Adipocyte (in vitro differentiated cells): ENCODE data around the gene PTPN5.
A peak's percentile ranks its signal among the peaks of the same experiment; 100 is the strongest.

Experiments
- DNase-seq: peaks from one replicate; pipeline ENCODE4 v3.0.0-alpha.2; 2015; ENCODE audit warnings: low read depth
- H3K27me3 ChIP-seq: replicated peaks from 2 replicates; pipeline ENCODE4 v1.7.0; 2013; ENCODE audit warnings: mild to moderate bottlenecking, low read length, moderate library complexity; ENCODE audit not compliant: control insufficient read depth, insufficient read depth
- H3K36me3 ChIP-seq: 2 replicates; pipeline ENCODE4 v1.7.0; 2013; ENCODE audit warnings: low read length, mild to moderate bottlenecking, moderate library complexity; ENCODE audit not compliant: control insufficient read depth, insufficient read depth, severe bottlenecking
- H3K4me1 ChIP-seq: 2 replicates; pipeline ENCODE4 v1.7.0; 2013; ENCODE audit warnings: mild to moderate bottlenecking, low read length, moderate library complexity; ENCODE audit not compliant: control insufficient read depth, insufficient read depth
- H3K4me3 ChIP-seq: 2 replicates; pipeline ENCODE4 v1.7.0; 2013; ENCODE audit warnings: mild to moderate bottlenecking, low read length, moderate library complexity
- H3K9ac ChIP-seq: 2 replicates; pipeline ENCODE4 v1.7.0; 2013; ENCODE audit warnings: mild to moderate bottlenecking, low read length, moderate library complexity
- H3K9me3 ChIP-seq: 2 replicates; pipeline ENCODE4 v1.7.0; 2013; ENCODE audit warnings: mild to moderate bottlenecking, low read length, moderate library complexity; ENCODE audit not compliant: control insufficient read depth

The PTPN5 gene

GRCh38 chr11:18754308-18754707 is 37.3 kb downstream of the PTPN5 start:
- H3K9ac ChIP-seq: no peak overlapping the region
- H3K36me3 ChIP-seq: no peaks in the 10 kb centered on the region
- no peaks in the 10 kb centered on the region for H3K9me3 ChIP-seq
- H3K4me1 ChIP-seq: peaks cover 7% of the 10 kb centered on the region
- no peak for DNase-seq
- no peak overlapping the region for H3K4me3 ChIP-seq
- H3K27me3 ChIP-seq: no peaks in the 10 kb centered on the region

- H3K36me3 ChIP-seq: no peaks in the 10 kb centered on the region
- peaks cover 7% of the 10 kb centered on the region for H3K4me1 ChIP-seq
- H3K9ac ChIP-seq: no peak overlapping the region
- H3K4me3 ChIP-seq: no peak overlapping the region
- no peak for DNase-seq
- H3K27me3 ChIP-seq: no peaks in the 10 kb centered on the region
- no peaks in the 10 kb centered on the region for H3K9me3 ChIP-seq
Observed at GRCh38 chr11:18752502-18752901, 39.1 kb downstream of the PTPN5 start.

GRCh38 chr11:18750944-18751343 is 40.7 kb downstream of the PTPN5 start:
- DNase-seq: no peak
- Histone ChIP-seq H3K4me1 (peaks cover 7% of the 10 kb centered on the region), H3K27me3 (no peaks in the 10 kb centered on the region), H3K9ac (no peak overlapping the region), H3K9me3 (no peaks in the 10 kb centered on the region), H3K36me3 (no peaks in the 10 kb centered on the region), H3K4me3 (no peak overlapping the region)

DNA sequence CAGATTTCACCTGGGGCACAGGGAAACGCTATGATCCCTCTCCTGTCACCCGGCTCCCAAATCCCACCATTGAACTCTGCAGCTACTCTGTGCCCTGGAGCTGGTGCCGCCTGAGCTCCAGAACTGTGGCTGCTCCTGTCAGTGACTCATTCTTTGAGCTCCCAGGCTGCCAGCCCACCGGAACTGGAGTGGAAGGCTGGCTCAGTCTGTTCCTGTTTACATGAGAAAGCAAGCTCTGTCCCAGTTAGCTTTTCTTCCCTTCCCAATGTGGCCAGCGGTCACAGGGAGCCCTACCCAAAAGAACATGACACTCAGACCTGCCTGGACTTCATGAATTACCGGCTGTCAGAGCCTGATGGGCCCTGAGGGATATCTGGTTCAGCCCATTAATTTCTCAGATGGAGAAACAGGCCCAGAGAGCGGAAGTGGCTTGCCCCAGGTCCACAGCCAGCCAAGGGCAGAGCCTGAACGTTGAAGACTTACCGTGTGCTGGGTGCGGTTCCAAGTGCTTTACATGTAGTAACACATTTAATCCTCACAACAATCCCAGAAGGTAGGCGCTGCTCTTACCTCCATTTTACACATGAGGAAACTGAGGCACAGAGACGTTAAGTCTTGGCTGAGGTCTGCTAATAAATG is 41.8 kb downstream of the PTPN5 start:
- DNase-seq: peak; percentile 71
- Histone ChIP-seq H3K4me1 (peaks cover 7% of the 10 kb centered on the region), H3K4me3 (no peak overlapping the region), H3K9me3 (no peaks in the 10 kb centered on the region), H3K9ac (no peak overlapping the region), H3K27me3 (peaks cover under 1% of the 10 kb centered on the region), H3K36me3 (no peaks in the 10 kb centered on the region)

GRCh38 chr11:18748766-18749365 is 42.7 kb downstream of the PTPN5 start:
- DNase-seq: no peak
- Histone ChIP-seq H3K9ac (no peak overlapping the region), H3K27me3 (peaks cover 5% of the 10 kb centered on the region), H3K4me3 (no peak overlapping the region), H3K9me3 (no peaks in the 10 kb centered on the region), H3K4me1 (peaks cover 7% of the 10 kb centered on the region), H3K36me3 (no peaks in the 10 kb centered on the region)

GRCh38 chr11:18745251-18745650 is 46.3 kb downstream of the PTPN5 start:
- Histone ChIP-seq H3K9me3 (no peaks in the 10 kb centered on the region), H3K4me1 (peaks cover 7% of the 10 kb centered on the region), H3K27me3 (peaks cover 17% of the 10 kb centered on the region), H3K36me3 (no peaks in the 10 kb centered on the region), H3K9ac (no peak overlapping the region), H3K4me3 (no peak overlapping the region)
- no peak for DNase-seq

DNA sequence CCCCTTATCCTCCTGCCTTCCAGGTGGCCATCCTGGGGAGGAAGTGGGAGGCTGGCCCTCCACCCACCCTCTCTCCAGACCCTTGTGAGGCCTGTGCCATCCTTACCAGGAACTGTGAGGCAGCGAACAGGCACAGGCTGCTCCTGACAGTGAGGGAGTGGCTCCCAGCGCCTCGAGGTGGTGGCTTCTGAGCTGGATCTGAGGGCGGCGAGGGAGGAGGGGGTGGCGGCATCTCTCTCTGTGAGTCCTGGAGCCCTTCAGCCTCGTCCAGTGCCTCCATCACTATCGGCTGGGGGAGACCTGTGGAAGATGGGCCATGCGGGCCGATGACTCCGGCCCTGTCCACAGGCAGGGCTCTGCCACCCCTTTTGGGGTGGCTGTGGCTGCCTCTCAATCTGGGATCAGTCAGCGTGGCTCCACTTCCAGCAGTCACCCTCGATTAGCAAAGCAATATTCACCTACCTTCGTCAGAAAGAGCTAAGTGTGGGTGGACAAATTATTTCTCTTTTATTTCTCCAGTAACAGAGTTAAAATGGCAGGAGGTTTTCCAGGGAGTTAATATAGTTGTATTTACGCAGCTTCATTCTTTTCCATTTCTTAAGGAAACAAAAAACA is 47.6 kb downstream of the PTPN5 start:
- Histone ChIP-seq H3K27me3 (peaks cover 17% of the 10 kb centered on the region), H3K4me1 (no peaks in the 10 kb centered on the region), H3K9me3 (no peaks in the 10 kb centered on the region), H3K36me3 (no peaks in the 10 kb centered on the region), H3K4me3 (no peak overlapping the region), H3K9ac (no peak overlapping the region)
- no peak for DNase-seq

DNA sequence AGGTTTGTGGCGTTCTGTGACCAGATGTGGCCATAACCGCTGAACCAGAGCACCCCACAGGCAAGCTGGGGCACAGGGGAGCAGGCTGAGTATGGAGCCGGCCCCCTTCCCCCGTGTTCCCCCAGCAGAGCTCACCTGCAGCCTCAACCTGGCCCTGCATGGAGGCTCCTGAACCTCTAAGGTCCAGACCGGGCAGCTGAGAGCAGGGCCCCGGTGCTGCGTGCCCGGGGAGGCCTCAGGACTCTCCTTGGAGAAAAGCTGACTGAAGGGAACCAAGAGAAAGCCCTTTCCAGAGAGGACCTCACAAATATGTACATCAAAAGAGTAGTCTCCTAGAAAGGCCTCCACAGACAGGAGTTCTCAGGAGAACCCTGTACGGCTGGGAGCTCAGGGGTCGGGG is 48.2 kb downstream of the PTPN5 start:
- no peak overlapping the region for H3K4me3 ChIP-seq
- H3K9ac ChIP-seq: no peak overlapping the region
- no peak for DNase-seq
- no peaks in the 10 kb centered on the region for H3K36me3 ChIP-seq
- H3K4me1 ChIP-seq: no peaks in the 10 kb centered on the region
- peaks cover 17% of the 10 kb centered on the region for H3K27me3 ChIP-seq
- no peaks in the 10 kb centered on the region for H3K9me3 ChIP-seq

- DNase-seq: no peak
- Histone ChIP-seq H3K36me3 (no peaks in the 10 kb centered on the region), H3K9me3 (no peaks in the 10 kb centered on the region), H3K9ac (no peak overlapping the region), H3K4me3 (no peak overlapping the region), H3K27me3 (peaks cover 21% of the 10 kb centered on the region), H3K4me1 (no peaks in the 10 kb centered on the region)
Observed at GRCh38 chr11:18741783-18742182, 49.8 kb downstream of the PTPN5 start.

GRCh38 chr11:18739685-18740084 is 51.9 kb downstream of the PTPN5 start:
- DNase-seq: no peak
- Histone ChIP-seq H3K9ac (no peak overlapping the region), H3K36me3 (no peaks in the 10 kb centered on the region), H3K4me3 (no peak overlapping the region), H3K9me3 (no peaks in the 10 kb centered on the region), H3K4me1 (no peaks in the 10 kb centered on the region), H3K27me3 (peaks cover 23% of the 10 kb centered on the region)

DNA sequence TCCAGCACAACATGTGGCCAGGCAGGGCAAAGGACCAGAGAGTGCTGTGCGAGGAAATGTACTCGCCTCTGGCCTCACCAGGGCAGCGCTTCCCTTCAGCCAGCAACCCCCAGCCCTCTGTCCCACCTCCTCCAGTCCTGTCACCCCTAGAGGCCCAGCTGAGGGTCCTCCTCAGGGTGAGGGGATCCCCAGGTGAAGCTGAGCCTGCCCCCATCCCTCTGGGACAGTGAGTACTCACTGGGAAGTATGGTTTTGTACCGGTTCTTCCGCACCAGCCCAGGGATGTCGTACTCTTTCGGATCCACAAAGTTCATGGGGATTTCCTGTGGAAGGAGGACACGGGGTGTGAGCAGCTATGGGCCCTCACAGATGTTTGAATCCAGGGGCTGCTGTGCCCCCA is 54.0 kb downstream of the PTPN5 start:
- Histone ChIP-seq H3K9ac (no peak overlapping the region), H3K4me3 (no peak overlapping the region), H3K36me3 (no peaks in the 10 kb centered on the region), H3K4me1 (no peaks in the 10 kb centered on the region), H3K9me3 (no peaks in the 10 kb centered on the region), H3K27me3 (peaks cover 16% of the 10 kb centered on the region)
- DNase-seq: no peak
